HG02870 (cell line): ENCODE measurements around the gene MTMR11.

ENCODE experiments used
- ATAC-seq: cut with Tn5 transposase; IDR thresholded peaks from one replicate; pipeline ENCODE4 v1.9.1; 2021; ENCODE audit warnings: mild to moderate bottlenecking, moderate library complexity; ENCODE audit not compliant: unreplicated experiment

Gene MTMR11

GRCh38 chr1:149936992-149937705 lies 470 bp upstream of the MTMR11 start:
- no peak for ATAC-seq

GRCh38 chr1:149934356-149934755 lies 2.3 kb downstream of the MTMR11 start:
- ATAC-seq = no peak

DNA sequence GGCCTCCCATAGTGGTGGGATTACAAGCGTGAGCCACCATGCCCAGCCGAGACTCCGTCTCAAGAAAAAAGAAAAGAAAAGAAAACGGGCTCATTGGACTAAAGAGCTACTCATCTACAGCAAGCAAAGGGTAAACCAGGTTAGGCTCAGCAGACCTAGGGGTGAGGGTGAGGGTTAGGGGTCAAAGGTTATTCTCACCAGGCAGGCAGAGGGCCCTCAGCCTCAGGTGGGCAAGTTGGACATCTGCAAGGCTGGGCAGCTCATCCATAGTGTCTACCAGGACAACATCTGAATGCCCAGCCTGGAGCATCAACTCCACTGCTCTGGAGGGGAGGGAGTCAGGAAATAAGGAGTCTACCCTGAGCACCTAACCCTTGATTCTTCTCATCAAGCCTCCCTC lies 3.5 kb downstream of the MTMR11 start:
- no peak for ATAC-seq

- no peak for ATAC-seq
Observed at GRCh38 chr1:149932474-149932873, 4.2 kb downstream of the MTMR11 start.

DNA sequence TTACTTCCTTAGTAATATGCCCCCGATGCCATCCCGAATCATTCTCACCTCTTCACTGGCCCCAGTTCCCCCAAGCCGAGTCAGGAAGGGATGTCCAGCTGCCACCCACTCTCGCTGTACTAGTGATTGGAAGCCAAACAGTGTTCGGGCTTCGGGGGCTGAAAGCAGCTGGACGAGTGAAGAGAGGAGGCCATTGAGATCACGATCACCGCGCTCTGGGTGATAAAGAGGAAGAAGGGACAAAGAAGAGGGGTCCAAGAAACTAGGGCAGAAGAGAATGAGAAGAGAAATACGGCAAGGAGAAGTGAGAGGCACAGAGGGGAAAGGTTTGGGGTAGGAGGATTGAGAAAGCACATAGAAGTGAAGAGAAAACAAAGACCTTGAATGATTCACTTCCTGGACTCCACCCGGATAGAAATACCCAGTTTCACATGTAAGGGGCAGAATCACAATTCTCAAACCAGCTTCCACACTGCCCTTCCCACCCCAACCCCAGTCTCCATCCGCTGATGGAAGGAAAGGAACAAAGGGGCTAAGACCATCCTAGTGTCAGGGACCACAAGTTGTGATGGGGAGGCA lies 5.4 kb downstream of the MTMR11 start:
- no peak for ATAC-seq

DNA sequence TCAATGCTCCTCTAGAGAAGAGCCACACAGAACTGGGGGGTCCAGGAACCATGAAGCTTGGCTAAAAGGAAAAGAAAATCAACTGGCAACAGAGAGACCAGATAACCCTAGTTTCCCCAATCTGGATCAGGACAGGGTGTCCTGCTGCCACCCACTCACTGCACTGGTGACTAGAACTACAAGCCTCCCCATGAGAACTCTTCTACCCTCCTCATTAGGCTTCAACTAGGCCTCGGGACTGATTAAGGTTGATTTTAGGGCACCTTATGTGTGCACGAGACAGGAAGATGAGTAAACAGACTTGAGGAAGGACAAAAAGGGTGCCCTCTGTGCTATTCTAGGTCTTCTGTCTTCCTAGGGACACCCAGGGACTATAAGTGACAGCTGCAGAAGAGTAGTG lies 6.8 kb downstream of the MTMR11 start:
- ATAC-seq = no peak

- no peak for ATAC-seq
Observed at GRCh38 chr1:149928401-149928724, 8.3 kb downstream of the MTMR11 start.

DNA sequence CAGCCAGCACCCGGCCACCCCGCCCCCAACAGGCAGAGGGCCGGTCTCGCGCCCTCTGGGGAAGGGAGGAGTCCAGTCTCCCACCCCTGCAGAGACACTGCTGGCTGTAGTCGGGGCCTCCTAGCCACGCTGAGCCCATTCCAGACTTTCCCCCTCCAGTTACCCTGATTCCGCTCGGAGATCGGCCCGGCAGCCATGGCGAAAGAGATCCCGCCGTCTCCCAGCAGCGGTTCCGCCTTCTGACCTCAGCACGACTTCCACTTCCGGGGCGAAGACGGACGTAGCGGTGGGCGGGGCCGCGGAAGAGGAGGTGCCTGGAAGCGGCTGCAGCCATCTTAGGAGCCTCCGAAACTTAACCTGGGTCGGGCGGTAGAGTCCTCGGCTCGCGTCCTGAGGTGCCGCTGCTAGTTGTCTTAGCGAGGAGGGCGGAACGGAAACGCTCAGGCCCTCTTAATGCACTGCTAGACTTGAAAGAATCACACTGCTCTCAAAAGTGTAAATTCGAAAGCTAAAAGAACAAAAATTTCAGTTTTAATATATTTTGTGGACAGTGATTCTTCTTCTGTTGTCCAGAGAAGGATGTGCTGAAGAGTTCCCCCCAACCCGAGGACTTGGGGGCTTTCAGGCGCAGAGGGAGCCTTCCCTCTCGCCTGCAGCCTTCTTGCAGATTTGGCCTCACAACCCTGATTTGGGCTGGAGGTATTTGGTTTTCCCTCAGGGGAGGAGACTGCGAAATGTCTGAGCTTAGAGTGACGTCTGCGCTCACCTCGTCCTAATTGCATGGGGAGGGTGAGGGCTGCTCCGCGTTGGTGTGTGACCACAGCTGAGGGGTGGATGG lies 8.9 kb downstream of the MTMR11 start, which contains the start of gene SF3B4:
TSS of gene SF3B4 (minus strand) at position 241 of the 838 bp plus-strand sequence. CDS start at position 197, 44 bp downstream.
- peak; percentile 90 for ATAC-seq

GRCh38 chr1:149927056-149927562 lies 9.6 kb downstream of the MTMR11 start:
- ATAC-seq = no peak

- ATAC-seq = no peak
Observed at GRCh38 chr1:149926296-149926695, 10.4 kb downstream of the MTMR11 start.

GRCh38 chr1:149925751-149926150 lies 10.9 kb downstream of the MTMR11 start:
- no peak for ATAC-seq

DNA sequence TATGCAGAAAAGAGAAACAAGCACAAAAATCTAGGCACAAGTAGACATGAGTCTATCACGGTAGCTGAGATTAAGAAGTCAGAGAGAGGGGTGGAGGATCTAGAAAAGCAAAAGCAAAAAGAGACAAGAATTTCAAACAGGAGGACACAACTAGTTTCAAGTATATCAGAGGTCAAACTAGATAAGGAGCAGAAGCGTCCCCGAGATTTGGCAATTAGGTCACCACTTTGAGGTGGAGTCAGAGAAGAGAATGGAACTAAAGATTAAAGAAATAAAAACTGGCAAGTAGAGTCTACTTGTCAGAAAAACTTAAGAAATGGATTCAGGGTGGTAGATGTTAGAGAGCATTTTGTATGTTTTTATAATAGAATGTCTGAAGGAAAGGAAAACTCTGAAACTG lies 11.3 kb downstream of the MTMR11 start:
- no peak for ATAC-seq

- no peak for ATAC-seq
Observed at GRCh38 chr1:149923626-149924025, 13.1 kb downstream of the MTMR11 start.

DNA sequence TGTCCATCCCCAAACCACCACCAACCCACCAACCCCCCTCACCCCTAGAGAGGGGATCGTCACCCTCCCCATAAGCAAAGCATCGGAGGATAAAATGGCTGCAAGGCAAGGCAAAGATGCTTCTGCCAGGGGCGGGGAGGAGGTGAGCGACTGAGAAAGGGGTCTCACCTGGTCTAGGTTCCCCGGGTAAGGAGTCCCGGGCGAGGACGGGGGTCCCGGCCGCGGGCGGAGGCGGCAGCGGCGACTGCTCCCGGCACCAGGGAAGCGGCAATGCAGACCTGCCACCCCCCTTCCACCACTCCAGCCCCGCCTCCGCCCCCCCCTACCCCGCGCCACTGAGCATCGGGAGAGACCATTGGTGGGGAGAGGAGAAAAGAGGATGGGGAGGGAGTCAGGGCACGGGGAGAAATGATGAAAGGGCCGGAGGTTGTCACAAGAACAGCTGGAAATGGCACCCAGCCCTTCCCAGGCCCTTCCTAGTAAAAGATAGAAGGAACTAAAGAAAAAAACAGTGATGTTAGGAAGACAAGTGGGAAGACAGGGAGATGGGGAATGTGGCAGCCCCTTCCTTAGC lies 19.0 kb downstream of the MTMR11 start, which contains the start of gene SV2A:
TSS of gene SV2A (minus strand) at position 274 of the 574 bp plus-strand sequence. CDS start 4,004 bp downstream, outside the sequence.
- no peak for ATAC-seq

DNA sequence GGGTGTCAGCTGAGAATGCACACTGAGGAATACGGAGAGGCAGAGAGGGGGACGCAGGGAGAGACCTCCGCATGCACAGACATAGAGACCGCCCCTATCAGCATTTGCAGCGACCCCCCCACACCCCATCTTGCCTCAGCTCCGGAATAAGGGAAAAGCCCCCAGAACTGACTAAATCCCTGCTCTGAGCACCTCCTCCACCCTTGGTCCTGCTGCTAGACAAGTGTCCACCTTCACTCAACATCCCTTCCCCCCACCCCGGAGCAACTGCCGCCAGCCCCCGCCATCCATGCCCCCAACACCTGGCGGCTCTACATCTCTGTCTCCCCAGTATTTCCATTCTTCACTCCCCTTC lies 19.8 kb downstream of the MTMR11 start:
- ATAC-seq = no peak

GRCh38 chr1:149916193-149916897 lies 20.3 kb downstream of the MTMR11 start:
- ATAC-seq = no peak

GRCh38 chr1:149915429-149916192 lies 21.1 kb downstream of the MTMR11 start:
- ATAC-seq = no peak

- ATAC-seq = no peak
Observed at GRCh38 chr1:149914545-149914944, 22.1 kb downstream of the MTMR11 start.

- no peak for ATAC-seq
Observed at GRCh38 chr1:149906570-149907075, 30.1 kb downstream of the MTMR11 start.
